Testis (tissue), 3 donors: ENCODE results near the gene CEP104. TPM values are rescaled to one million over a fixed set of nuclear protein-coding genes. Genes with fewer than 3 reads are reported as not detected.

ENCODE experiments used
- DNase-seq: peaks from one replicate; pipeline ENCODE4 v3.0.0-alpha.2; 2019
- H3K27ac ChIP-seq, 2 donors: fragments of 200-600 bp; sonication (generic); one replicate each; pipeline ENCODE4 v1.5.1; 2019
- H3K27me3 ChIP-seq: fragments of 200-600 bp; sonication (generic); one replicate; pipeline ENCODE4 v1.5.1; 2019
- H3K36me3 ChIP-seq: fragments of 200-600 bp; sonication (generic); one replicate; pipeline ENCODE4 v1.5.1; 2017; ENCODE audit warnings: low read depth; ENCODE audit errors: missing control alignments
- H3K4me1 ChIP-seq: fragments of 200-600 bp; sonication (generic); one replicate; pipeline ENCODE4 v1.5.1; 2019
- H3K4me3 ChIP-seq, 2 donors: fragments of 200-600 bp; sonication (generic); one replicate each; pipeline ENCODE4 v1.5.1; 2017 to 2019
- H3K9me3 ChIP-seq: fragments of 200-600 bp; sonication (generic); one replicate; pipeline ENCODE4 v1.5.1; 2017
- CTCF ChIP-seq, 3 experiments: fragments of 450-650 bp in 2 of 3; fragments of 200-600 bp in 1 of 3; sonication (generic) in 1 of 3; IDR thresholded peaks; one replicate each; pipeline ENCODE4 v1.5.1; 2016 to 2019; ENCODE audit warnings: antibody characterized with exemption in 3 of 3, mild to moderate bottlenecking in 2 of 3, moderate library complexity in 1 of 3
- POLR2A ChIP-seq: fragments of 450-650 bp; IDR thresholded peaks from one replicate; pipeline ENCODE4 v1.6.1; 2017; ENCODE audit warnings: antibody characterized with exemption, mild to moderate bottlenecking, moderate library complexity
- WGBS, 2 donors: methylation state at CpG; one replicate each; pipeline ENCODE4 v1.1.5; 2018; 5-methylcytosine and 5-hydroxymethylcytosine counted together
- intact Hi-C: fragments of 100-400 bp; cut with DNase I; formaldehyde crosslinking; loops from one replicate; pipeline ENCODE4 v1.15.1; 2023; ENCODE audit warnings: low total_unique reads
- polyA plus RNA-seq: library from polyadenylated mRNA; stranded (reverse); fragments of 350-450 nt; fragmentation: Illumina TruSeq; extraction: RNeasy Lipid Tissue Mini Kit (QIAGEN cat#74804); gene quantifications from one replicate; pipeline ENCODE4 v1.2.3, GENCODE V29; 2014; ENCODE audit warnings: low read depth, low replicate concordance; ENCODE audit not compliant: insufficient read depth
- total RNA-seq, 2 donors: library from RNA; depleted of rRNA; stranded (reverse); fragments of >200 nt; gene quantifications; one replicate each; pipeline ENCODE4 v1.2.3, GENCODE V29; 2016

CEP104 gene
- total and polyA plus RNA-seq, 3 donors from 2014 or later = 41.5 to 80.4 (median 55.1) TPM

- 81 to 93% methylated on average over 12 to 16 of the region's 16 CpGs for WGBS, 2 donors
- Histone ChIP-seq H3K9me3 (no peaks in the 10 kb centered on the region), H3K27me3 (no peaks in the 10 kb centered on the region), H3K36me3 (no peaks in the 10 kb centered on the region), H3K4me3 (no peak overlapping the region), H3K4me1 (peaks cover 13% of the 10 kb centered on the region), H3K27ac (no peak overlapping the region)
- TF ChIP-seq POLR2A = no peak
- no peak for TF ChIP-seq CTCF (IDR thresholded peaks at IDR 0.05)
- no peak for DNase-seq
- intact Hi-C loops = no loop called here
Observed at GRCh38 chr1:3788756-3789420, 68.1 kb downstream of the CEP104 start.

GRCh38 chr1:3787745-3788605 lies 69.0 kb downstream of the CEP104 start:
- H3K4me1 ChIP-seq = peaks cover 5% of the 10 kb centered on the region
- no peaks in the 10 kb centered on the region for H3K36me3 ChIP-seq
- H3K27ac ChIP-seq = no peak overlapping the region
- H3K9me3 ChIP-seq = no peaks in the 10 kb centered on the region
- H3K4me3 ChIP-seq = no peak overlapping the region
- no peak for DNase-seq
- intact Hi-C loops = no loop called here
- TF ChIP-seq POLR2A (no peak), CTCF (IDR thresholded peaks at IDR 0.05) (no peak)
- no peaks in the 10 kb centered on the region for H3K27me3 ChIP-seq
- 92 to 94% methylated on average over 20 to 26 of the region's 26 CpGs for WGBS, 2 donors

- no peaks in the 10 kb centered on the region for H3K36me3 ChIP-seq
- H3K9me3 ChIP-seq = no peaks in the 10 kb centered on the region
- no peak for DNase-seq
- no peaks in the 10 kb centered on the region for H3K27me3 ChIP-seq
- intact Hi-C loops = no loop called here
- no peak overlapping the region for H3K4me3 ChIP-seq
- WGBS, 2 donors = 83 to 85% methylated on average over 10 of the region's 10 CpGs
- peaks cover 5% of the 10 kb centered on the region for H3K4me1 ChIP-seq
- TF ChIP-seq CTCF (IDR thresholded peaks at IDR 0.05) (no peak), POLR2A (no peak)
- H3K27ac ChIP-seq = no peak overlapping the region
Observed at GRCh38 chr1:3787349-3787715, 69.7 kb downstream of the CEP104 start.

GRCh38 chr1:3786468-3787348 lies 70.3 kb downstream of the CEP104 start:
- Histone ChIP-seq H3K36me3 (no peaks in the 10 kb centered on the region), H3K4me1 (peaks cover 5% of the 10 kb centered on the region)
- TF ChIP-seq CTCF (IDR thresholded peaks at IDR 0.05) (no peak), POLR2A (no peak)

More at GRCh38 chr1:3786468-3787348, 70.3 kb downstream of the CEP104 start:
- WGBS, 2 donors = 90 to 91% methylated on average over 40 to 45 of the region's 45 CpGs
- DNase-seq = no peak
- intact Hi-C loops = no loop called here
- H3K4me3 ChIP-seq = no peak overlapping the region
- no peak overlapping the region for H3K27ac ChIP-seq
- H3K9me3 ChIP-seq = no peaks in the 10 kb centered on the region
- no peaks in the 10 kb centered on the region for H3K27me3 ChIP-seq
